ENCODE results near the gene FIGLA. TPM values are rescaled to one million over a fixed set of nuclear protein-coding genes. Genes with fewer than 3 reads are reported as not detected.
"Not testable (repeated sequence)": the region's sequence is repeated elsewhere in the genome, so short reads cannot be mapped to it uniquely, and the experiment has no call there.

Gene FIGLA
- total RNA-seq, 1 donor from 2014 or later = not detected

DNA sequence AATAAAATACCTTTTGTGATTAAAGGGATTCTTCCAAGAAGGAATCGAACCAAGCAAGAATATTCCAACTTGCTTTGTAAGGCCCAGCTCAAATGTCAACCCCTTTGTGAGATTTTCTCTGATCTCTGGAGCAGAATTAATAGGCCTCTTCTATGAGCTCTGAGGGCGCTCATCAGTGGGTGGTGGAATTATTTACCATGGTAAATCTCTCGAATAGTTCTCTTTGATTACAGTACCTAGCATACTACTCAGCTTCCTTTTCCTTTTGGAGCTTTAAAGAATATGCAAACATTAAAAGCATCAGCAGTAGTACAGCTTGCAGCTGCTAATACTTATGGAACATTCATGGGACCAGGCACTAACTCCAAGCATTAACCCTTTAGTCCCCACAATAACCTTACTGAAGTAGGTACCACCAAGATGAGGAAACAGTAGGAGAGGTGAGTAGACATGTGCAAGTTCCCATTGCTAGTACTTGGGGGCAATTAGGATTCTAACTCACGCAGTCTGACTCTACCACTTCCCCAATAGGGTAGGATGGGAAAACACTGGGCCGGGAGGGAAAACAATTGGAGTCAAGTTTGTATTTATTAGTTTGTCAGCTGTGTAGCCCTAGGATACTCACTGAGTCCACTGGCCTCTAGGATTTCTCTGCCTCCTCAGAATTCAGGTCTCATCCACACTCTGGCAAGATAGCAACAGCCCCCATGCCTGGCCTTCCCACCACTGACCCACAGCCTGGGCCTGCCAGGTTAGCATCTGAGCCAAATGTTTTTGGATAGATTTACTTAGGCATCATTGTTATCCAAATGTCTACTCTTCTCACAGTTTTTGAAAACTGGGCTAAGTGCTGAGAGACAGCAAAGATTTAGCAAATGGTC is 44.1 kb downstream of the FIGLA start:
- DNase-seq (ENCODE audit: low spot score) = no peak

DNA sequence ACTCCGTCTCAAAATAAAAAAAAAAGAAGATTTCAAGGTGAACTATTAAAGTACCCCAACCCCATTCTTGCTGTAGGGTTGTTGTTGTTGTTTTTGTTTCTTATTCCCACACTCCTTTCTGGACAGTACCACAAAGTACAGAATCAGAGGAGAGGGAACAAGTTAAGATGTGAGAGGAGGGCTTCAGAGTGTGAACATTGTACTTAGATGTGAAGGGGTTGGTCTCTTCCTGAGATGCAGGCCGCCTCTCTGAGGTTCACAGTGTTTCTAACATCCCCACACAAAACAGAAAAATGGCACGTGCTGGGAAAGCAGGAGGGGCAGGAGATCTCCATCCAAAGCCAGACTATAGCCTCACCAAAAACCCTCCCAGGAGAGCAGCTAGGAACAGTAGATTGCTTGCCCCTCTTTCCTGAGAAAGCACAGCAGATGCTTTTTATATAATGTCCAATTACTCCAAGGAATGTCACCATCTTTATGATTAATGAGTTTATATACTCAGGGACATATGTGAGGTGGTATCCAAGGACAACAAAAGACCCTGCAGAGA is 45.1 kb downstream of the FIGLA start:
- DNase-seq (ENCODE audit: low spot score) = no peak

DNA sequence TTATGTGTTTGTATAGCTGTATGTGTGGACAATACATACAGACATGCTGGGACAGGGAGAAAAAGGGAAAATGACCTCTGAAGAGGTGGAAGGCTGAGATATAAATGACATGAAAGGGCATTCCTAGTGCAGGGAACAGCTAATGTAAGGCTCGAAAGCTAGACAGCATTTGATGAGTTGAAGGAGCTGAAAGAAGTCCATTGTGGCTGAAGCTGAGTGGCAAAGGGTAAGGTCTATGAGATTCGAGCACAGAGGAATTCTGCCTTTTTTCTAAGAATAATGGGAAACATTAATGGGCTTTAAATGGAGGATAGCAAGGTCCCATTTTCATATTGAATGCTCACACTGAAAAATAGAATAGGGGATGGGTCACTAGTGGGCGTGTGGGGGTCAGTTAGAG is 46.0 kb downstream of the FIGLA start:
- no peak for DNase-seq (ENCODE audit: low spot score)

DNA sequence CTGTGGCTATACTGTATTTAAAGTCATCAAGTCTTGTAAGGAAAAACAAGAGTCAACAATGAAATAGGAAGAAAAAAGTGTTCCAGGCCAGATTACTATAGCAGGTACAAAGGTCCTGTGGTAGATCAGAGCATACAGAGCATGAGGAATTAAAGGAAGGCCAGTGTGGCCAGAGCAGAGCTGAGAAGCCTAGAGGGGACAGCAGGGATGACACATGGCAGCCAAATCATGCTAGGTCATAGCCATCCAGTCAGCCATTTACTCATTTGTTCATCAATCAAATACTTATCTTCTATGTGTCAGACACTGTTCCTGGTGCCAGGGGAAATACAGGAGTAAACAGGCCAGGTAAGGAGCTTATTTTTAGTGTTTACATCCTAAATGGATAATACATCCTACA is 46.8 kb downstream of the FIGLA start:
- DNase-seq (ENCODE audit: low spot score) = no peak

DNA sequence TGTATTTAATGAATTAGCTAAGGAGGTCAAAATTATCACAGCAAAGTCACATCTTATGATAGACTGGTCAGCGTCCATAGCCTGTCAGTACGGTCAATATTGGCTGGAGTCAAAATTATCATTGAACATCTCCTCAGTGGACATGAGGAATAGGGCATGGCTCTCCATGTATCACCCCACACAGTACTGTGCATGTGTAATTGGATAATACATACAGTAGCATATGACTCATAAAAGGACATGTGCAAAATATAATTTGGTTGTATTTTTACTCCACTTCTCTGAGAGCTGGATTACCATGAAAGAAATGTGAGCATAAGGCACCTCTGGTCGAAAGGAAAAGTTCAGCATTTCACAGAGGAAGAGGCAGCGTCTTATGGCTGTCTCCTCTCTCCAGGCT is 47.4 kb downstream of the FIGLA start:
- DNase-seq (ENCODE audit: low spot score) = no peak

DNA sequence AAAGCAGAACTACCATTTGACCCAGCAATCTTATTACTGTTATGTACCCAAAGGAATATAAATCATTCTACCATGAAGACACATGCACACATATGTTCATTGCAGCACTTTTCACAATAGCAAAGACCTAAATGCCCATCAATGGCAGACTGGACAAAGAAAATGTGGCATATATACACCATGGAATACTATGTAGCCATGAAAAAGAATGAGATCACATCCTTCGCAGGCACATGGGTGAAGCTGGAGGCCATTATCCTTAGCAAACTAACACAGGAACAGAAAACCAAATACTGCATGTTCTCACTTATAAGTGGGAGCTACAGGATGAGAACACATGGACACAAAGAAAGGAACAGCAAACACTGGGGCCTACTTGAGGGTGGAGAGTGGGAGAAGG is 51.0 kb downstream of the FIGLA start:
- not testable (repeated sequence) for DNase-seq (ENCODE audit: low spot score)

DNA sequence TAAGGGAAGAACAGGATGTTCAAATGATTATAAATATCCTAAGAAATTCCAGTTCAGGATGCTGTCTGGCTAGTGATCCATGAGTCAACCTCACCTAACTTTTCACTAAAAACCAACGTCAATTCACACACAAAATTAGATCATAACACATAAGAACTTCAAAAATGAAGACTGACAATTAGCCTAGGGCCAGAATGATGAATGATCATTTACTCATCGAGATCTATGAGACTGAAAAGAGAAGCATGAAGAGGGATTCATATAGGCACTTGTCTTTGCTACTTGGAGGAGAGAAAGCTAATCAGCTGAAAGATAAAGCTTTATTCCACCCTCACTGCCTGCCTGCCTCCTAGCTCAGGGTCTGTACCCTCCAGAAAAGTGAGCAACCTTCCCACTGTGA is 52.3 kb downstream of the FIGLA start:
- DNase-seq (ENCODE audit: low spot score) = no peak

DNA sequence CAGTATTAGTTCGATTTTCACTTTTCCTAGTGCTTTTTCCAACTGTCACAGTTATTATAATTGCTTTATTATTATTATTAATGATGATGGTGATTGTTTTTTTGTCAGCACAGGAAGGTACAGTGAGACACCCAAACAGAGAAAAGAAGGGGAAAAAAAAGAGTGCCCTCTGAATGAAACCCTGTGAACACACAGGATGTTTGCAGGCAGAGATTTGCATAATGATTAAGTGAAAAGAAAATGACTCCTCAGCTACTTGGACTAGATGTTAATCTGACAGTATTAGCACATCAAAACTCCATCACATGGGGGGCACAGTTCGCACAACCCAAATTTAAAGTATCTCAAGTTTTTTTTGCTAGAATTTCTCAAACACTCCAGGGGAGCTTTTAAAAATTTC is 55.4 kb downstream of the FIGLA start:
- no peak for DNase-seq (ENCODE audit: low spot score)

DNA sequence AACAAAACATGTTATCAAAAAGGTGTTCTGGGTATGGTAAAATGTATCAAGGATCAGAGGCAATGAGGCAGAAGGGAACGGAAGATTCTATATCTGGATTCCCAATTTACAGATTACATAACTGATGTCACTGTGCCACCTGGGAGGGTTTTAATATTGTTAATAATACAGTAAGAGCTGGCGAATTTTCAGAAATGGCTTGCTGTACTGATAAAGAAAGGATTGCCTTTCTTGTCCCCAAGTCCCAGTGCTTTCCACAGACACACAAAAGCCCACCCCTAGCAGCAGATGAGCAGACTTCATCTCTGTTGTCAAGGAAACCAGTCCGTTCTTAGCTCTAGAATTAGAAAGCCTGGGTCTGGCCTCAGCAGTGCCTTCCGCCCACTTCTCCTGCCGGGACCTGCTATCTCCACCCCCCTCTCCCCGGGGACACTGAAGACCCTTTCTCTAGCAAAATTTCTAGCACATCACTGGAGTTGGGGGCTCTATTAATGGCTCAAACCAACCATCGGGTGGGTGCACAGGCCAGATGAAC is 56.7 kb downstream of the FIGLA start:
- DNase-seq (ENCODE audit: low spot score) = no peak

DNA sequence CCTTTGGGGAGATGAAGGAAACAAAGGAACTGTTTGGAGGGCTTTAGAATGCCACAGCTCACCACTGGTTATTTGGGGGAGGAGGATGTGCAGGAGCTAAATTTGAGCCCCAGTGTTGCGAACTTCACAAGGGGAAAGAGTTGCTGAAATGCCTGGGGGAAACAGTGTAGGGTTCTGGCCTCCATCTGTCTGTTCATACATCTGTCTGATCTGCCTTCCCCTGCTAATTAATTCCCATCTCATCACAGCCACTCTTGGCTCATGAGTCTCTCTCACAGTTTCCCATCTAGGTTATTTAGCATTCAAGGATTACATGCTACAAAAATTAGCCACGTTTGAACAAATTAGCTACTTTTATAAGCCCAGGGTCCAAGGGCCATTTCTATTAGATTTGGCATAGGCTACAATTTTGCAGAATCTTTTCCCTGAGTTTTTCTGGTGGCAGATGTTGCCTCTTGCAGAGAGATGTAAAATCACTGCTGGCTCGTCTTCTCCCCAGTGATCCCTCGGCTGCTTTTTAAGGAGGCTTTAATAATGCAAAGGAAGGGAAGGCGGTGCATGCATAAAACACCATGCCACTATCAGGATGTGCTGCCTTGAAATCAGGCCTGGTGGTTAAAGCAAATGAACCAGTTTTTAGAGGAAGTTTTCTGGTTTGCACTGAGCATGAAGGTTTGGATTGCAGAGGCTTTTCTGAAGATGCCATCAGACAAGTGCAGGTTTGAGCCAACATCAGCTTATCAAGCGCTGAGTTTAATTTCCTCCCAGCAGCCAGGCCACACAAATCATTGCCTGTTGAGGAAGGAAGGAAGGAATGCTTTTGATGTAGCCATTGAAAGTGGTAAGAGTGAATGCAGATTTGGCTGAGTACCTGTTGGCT is 57.4 kb downstream of the FIGLA start:
- no peak for DNase-seq (ENCODE audit: low spot score)

DNA sequence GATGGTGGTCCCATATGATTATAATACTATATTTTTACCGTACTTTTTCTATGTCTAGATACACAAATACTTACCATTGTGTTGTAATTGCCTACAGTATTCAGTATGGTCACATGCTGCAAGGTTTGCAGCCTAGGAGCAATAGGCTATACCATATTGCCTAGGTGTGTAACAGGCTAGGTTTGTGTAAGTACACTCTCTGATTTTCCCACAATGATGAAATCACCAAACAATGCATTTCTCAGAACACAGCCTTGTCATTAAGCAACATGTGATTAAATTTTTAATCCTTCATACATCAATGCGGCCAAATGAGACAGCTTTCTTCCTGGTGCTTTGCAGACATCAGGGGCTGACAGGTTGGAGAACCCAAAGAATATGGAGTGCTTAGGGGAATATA is 59.7 kb downstream of the FIGLA start:
- DNase-seq (ENCODE audit: low spot score) = no peak

DNA sequence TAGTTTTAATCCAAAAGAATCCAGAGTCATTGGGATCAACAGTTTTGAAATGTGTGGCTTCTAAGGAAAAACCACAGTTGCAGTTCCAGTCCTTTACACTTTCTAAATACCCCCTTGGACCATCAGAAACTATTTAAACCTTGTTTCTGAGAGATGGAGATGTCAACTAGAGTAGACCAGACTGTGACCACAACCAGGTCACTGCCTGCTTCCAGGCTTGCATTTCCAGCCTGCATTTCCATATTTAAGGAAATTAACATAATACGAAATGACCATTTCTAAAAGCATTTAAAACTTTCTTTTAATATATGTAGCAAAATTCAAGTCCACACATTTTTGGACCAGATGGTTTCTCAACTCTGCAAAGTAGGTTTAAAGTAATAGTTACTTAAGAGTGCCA is 60.8 kb downstream of the FIGLA start:
- DNase-seq (ENCODE audit: low spot score) = no peak

DNA sequence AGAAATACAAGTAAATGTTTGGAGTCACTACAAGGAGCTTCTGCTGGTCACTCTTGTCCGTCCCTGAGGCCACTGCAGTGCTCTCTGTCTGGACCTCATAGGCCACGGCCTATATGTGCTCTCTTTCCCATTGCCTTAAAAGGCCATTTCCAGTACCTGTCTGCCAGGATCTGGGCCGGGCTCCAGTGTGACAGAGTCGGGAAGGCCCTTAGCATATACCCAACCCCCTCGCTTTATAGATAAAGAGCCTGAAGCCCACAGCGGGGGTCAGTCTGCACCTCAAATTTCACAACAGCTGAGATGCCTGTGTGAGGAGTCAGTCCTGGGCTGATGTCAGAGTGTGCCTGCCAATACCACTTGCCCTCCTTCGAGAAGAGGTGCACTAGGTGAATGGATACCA is 62.3 kb downstream of the FIGLA start:
- no peak for DNase-seq (ENCODE audit: low spot score)

Other genes starting within 250 kb of the FIGLA start
- gene TGFA, start 236.8 kb downstream of the FIGLA start, total RNA-seq = 51.0 TPM
- gene ADD2, start 22.4 kb downstream of the FIGLA start, total RNA-seq = 0.95 TPM
- gene CLEC4F, start 30.0 kb upstream of the FIGLA start, total RNA-seq = 0.17 TPM
- 0.52 TPM for gene CD207, start 45.2 kb upstream of the FIGLA start, total RNA-seq
- gene VAX2, start 109.9 kb upstream of the FIGLA start, total RNA-seq = not detected
- 1.6 TPM for gene ATP6V1B1, start 145.3 kb upstream of the FIGLA start, total RNA-seq
- 2.9 TPM for gene ANKRD53, start 188.0 kb upstream of the FIGLA start, total RNA-seq
- 62.8 TPM for gene TEX261, start 204.2 kb upstream of the FIGLA start, total RNA-seq

Data from mucosa of gallbladder (tissue), 1 donor.